ENCODE measurements around the gene LPCAT2.

DNA sequence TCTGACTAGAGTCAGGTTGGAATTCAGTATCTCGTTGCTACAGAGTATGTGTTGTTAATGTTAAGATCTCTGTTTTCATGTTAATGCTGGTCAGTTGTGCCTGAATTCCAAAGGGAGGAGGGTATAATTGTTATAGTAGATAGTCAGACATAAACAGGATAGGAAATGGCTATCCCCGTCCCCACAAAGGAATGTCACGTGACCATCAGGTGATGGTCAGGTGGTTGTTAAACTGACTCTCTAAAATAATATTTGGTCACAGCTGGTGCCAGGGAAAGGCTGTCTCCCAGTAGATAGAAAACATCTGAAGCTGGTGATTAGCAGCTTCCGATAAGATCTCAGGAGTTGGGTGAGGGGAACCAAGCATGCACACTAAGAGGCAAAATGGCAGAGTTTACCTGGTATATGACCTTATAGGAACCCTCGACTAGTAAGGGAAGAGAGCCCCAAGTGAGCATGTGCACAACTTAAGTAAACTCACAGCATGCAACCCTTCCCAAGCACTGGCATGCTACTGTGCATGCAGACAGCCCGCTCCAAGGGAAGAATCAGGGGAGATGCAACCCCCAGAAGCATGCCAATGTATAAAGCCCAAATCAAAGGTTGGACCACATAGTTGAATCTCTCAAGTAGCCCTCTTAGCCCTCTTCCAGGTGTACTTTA is 119.6 kb downstream of the LPCAT2 start:
- TF ChIP-seq, protein P1, sequence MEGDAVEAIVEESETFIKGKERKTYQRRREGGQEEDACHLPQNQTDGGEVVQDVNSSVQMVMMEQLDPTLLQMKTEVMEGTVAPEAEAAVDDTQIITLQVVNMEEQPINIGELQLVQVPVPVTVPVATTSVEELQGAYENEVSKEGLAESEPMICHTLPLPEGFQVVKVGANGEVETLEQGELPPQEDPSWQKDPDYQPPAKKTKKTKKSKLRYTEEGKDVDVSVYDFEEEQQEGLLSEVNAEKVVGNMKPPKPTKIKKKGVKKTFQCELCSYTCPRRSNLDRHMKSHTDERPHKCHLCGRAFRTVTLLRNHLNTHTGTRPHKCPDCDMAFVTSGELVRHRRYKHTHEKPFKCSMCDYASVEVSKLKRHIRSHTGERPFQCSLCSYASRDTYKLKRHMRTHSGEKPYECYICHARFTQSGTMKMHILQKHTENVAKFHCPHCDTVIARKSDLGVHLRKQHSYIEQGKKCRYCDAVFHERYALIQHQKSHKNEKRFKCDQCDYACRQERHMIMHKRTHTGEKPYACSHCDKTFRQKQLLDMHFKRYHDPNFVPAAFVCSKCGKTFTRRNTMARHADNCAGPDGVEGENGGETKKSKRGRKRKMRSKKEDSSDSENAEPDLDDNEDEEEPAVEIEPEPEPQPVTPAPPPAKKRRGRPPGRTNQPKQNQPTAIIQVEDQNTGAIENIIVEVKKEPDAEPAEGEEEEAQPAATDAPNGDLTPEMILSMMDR (conservative IDR thresholded peaks at IDR 0.05 in 1 of 2, IDR thresholded peaks at IDR 0.05 in 1 of 2; ENCODE audit: extremely low read depth in 1 of 2, insufficient read depth in 1 of 2, low read depth in 1 of 2, low read length in 2 of 2), result no peak
- no peak for TF ChIP-seq EZH2 (IDR thresholded peaks at IDR 0.05; ENCODE audit: borderline replicate concordance, low read length)

Data from mammary epithelial cell (primary cell).